Measurements from ENCODE around the gene F7.

Gene F7

GRCh38 chr13:113087923-113088690, 17.5 kb upstream of the F7 start:
- no peaks in the 10 kb centered on the region for H3F3A ChIP-seq (ENCODE audit: insufficient read depth)
- H3K27ac ChIP-seq (ENCODE audit: low read depth, low read length): no peak overlapping the region
- H2AFZ ChIP-seq (ENCODE audit: low read depth, low read length, severe bottlenecking): no peak overlapping the region
- H3K9me3 ChIP-seq (ENCODE audit: insufficient read depth, low read length): peaks cover 6% of the 10 kb centered on the region; the same call in 1 of the 2 replicates
- H3K9me2 ChIP-seq (replicated peaks; ENCODE audit: insufficient read depth, low read length): no peaks in the 10 kb centered on the region
- TF ChIP-seq CTCF (IDR thresholded peaks at IDR 0.05; ENCODE audit: insufficient read depth, low read length, poor library complexity, severe bottlenecking) (no peak), EZH2phosphoT487 (conservative IDR thresholded peaks at IDR 0.05; ENCODE audit: low read length) (no peak)
- no peaks in the 10 kb centered on the region for H3K79me2 ChIP-seq (ENCODE audit: insufficient read depth, low read length)
- no peak overlapping the region for H3K9ac ChIP-seq (ENCODE audit: low read length)
- no peaks in the 10 kb centered on the region for H3K27me3 ChIP-seq (ENCODE audit: low read length)
- no peaks in the 10 kb centered on the region for H4K20me1 ChIP-seq (ENCODE audit: low read depth, low read length)
- H3K4me3 ChIP-seq (ENCODE audit: insufficient read depth, low read length, poor library complexity, severe bottlenecking): no peak overlapping the region
- H3K36me3 ChIP-seq (ENCODE audit: low read length): no peaks in the 10 kb centered on the region
- no peak overlapping the region for H3K4me2 ChIP-seq (ENCODE audit: low read depth, low read length, poor library complexity, severe bottlenecking)

- TF ChIP-seq EZH2phosphoT487 (conservative IDR thresholded peaks at IDR 0.05; ENCODE audit: low read length) (no peak), CTCF (IDR thresholded peaks at IDR 0.05; ENCODE audit: insufficient read depth, low read length, poor library complexity, severe bottlenecking) (no peak)
- Histone ChIP-seq H3F3A (ENCODE audit: insufficient read depth) (no peaks in the 10 kb centered on the region), H3K9me2 (replicated peaks; ENCODE audit: insufficient read depth, low read length) (no peaks in the 10 kb centered on the region), H4K20me1 (ENCODE audit: low read depth, low read length) (no peaks in the 10 kb centered on the region), H3K4me3 (ENCODE audit: insufficient read depth, low read length, poor library complexity, severe bottlenecking) (no peak overlapping the region), H3K27ac (ENCODE audit: low read depth, low read length) (no peak overlapping the region), H3K4me2 (ENCODE audit: low read depth, low read length, poor library complexity, severe bottlenecking) (no peak overlapping the region), H3K27me3 (ENCODE audit: low read length) (no peaks in the 10 kb centered on the region), H3K9me3 (ENCODE audit: insufficient read depth, low read length) (peaks cover 6% of the 10 kb centered on the region; the same call in 1 of the 2 replicates), H3K36me3 (ENCODE audit: low read length) (no peaks in the 10 kb centered on the region), H3K79me2 (ENCODE audit: insufficient read depth, low read length) (no peaks in the 10 kb centered on the region), H2AFZ (ENCODE audit: low read depth, low read length, severe bottlenecking) (no peak overlapping the region), H3K9ac (ENCODE audit: low read length) (no peak overlapping the region)
These were observed 16.9 kb upstream of the F7 start for GRCh38 chr13:113088691-113089020.

- Histone ChIP-seq H3K9ac (ENCODE audit: low read length) (no peak overlapping the region), H3K36me3 (ENCODE audit: low read length) (no peaks in the 10 kb centered on the region), H2AFZ (ENCODE audit: low read depth, low read length, severe bottlenecking) (no peak overlapping the region), H3K79me2 (ENCODE audit: insufficient read depth, low read length) (no peaks in the 10 kb centered on the region), H3K27me3 (ENCODE audit: low read length) (no peaks in the 10 kb centered on the region), H3K4me3 (ENCODE audit: insufficient read depth, low read length, poor library complexity, severe bottlenecking) (no peak overlapping the region), H3K4me2 (ENCODE audit: low read depth, low read length, poor library complexity, severe bottlenecking) (no peak overlapping the region), H3F3A (ENCODE audit: insufficient read depth) (no peaks in the 10 kb centered on the region), H3K9me2 (replicated peaks; ENCODE audit: insufficient read depth, low read length) (no peaks in the 10 kb centered on the region), H3K27ac (ENCODE audit: low read depth, low read length) (no peak overlapping the region), H4K20me1 (ENCODE audit: low read depth, low read length) (no peaks in the 10 kb centered on the region), H3K9me3 (ENCODE audit: insufficient read depth, low read length) (peaks cover 6% of the 10 kb centered on the region; the same call in 1 of the 2 replicates)
- TF ChIP-seq EZH2phosphoT487 (conservative IDR thresholded peaks at IDR 0.05; ENCODE audit: low read length): no peak
- no peak for TF ChIP-seq CTCF (IDR thresholded peaks at IDR 0.05; ENCODE audit: insufficient read depth, low read length, poor library complexity, severe bottlenecking)
These were observed 15.7 kb upstream of the F7 start for GRCh38 chr13:113089693-113090414.
